OCI-M1 (cell line): ENCODE measurements around the gene GPR18.
"Not testable (repeated sequence)": the region's sequence is repeated elsewhere in the genome, so short reads cannot be mapped to it uniquely, and the experiment has no call there.

Source experiments
- DNase-seq: peaks from one replicate; lab custom pipeline; 2025; lab: John Stamatoyannopoulos, UW

Gene GPR18

GRCh38 chr13:99228737-99229691 is 29.2 kb downstream of the GPR18 start:
- DNase-seq = peak; percentile 9

- DNase-seq = no peak
Measured at GRCh38 chr13:99227909-99228688, 30.1 kb downstream of the GPR18 start.

- DNase-seq = no peak
Measured at GRCh38 chr13:99227331-99227900, 30.8 kb downstream of the GPR18 start.

GRCh38 chr13:99226513-99226912 is 31.7 kb downstream of the GPR18 start:
- DNase-seq = no peak

- DNase-seq = no peak
Measured at GRCh38 chr13:99225078-99225477, 33.1 kb downstream of the GPR18 start.

GRCh38 chr13:99224021-99224420 is 34.2 kb downstream of the GPR18 start:
- peak; percentile 13 for DNase-seq

- DNase-seq = no peak
Measured at GRCh38 chr13:99223587-99223986, 34.6 kb downstream of the GPR18 start.

- no peak for DNase-seq
Measured at GRCh38 chr13:99221567-99222239, 36.5 kb downstream of the GPR18 start.

- DNase-seq = no peak
Measured at GRCh38 chr13:99220199-99220935, 37.8 kb downstream of the GPR18 start.

- no peak for DNase-seq
Measured at GRCh38 chr13:99218969-99219368, 39.2 kb downstream of the GPR18 start.

- DNase-seq = no peak
Measured at GRCh38 chr13:99218545-99218944, 39.6 kb downstream of the GPR18 start.

GRCh38 chr13:99218126-99218525 is 40.1 kb downstream of the GPR18 start:
- no peak for DNase-seq

- DNase-seq = no peak
Measured at GRCh38 chr13:99217461-99218110, 40.6 kb downstream of the GPR18 start.

- no peak for DNase-seq
Measured at GRCh38 chr13:99215184-99215830, 42.9 kb downstream of the GPR18 start.

- no peak for DNase-seq
Measured at GRCh38 chr13:99214731-99215130, 43.4 kb downstream of the GPR18 start.

GRCh38 chr13:99214232-99214631 is 43.9 kb downstream of the GPR18 start:
- no peak for DNase-seq

GRCh38 chr13:99211421-99212035 is 46.7 kb downstream of the GPR18 start:
- no peak for DNase-seq

GRCh38 chr13:99210627-99211026 is 47.6 kb downstream of the GPR18 start:
- DNase-seq = not testable (repeated sequence)

GRCh38 chr13:99208845-99209527 is 49.2 kb downstream of the GPR18 start:
- no peak for DNase-seq
